GM23338 (cell line): ENCODE results near the gene QPCTL. TPM values are rescaled to one million over a fixed set of nuclear protein-coding genes. Genes with fewer than 3 reads are reported as not detected.

ENCODE experiments used
- ATAC-seq: fragments of 200-7000 bp; cut with Tn5 transposase; 3 replicates; pipeline ENCODE4 v1.9.1; 2020
- DNase-seq: peaks from one replicate; pipeline ENCODE4 v3.0.0-alpha.2; 2015; ENCODE audit warnings: low spot score
- H2AFZ ChIP-seq: fragments of 200-600 bp; sonication (generic); 2 replicates; pipeline ENCODE4 v1.8.0; 2016; ENCODE audit warnings: antibody characterized with exemption, mild to moderate bottlenecking, moderate library complexity
- H3F3A ChIP-seq: fragments of 200-600 bp; sonication (generic); replicated peaks from 2 replicates; pipeline ENCODE4 v1.8.0; 2017; ENCODE audit warnings: antibody characterized with exemption, mixed run types, low read depth
- H3K27ac ChIP-seq: fragments of 200-600 bp; sonication (generic); 2 replicates; pipeline ENCODE4 v1.6.1; 2016; ENCODE audit warnings: low read depth
- H3K27me3 ChIP-seq: fragments of 200-600 bp; sonication (generic); 2 replicates; pipeline ENCODE4 v1.8.0; 2016; ENCODE audit warnings: mild to moderate bottlenecking, mixed run types, moderate library complexity; ENCODE audit not compliant: insufficient read depth
- H3K36me3 ChIP-seq: fragments of 200-600 bp; sonication (generic); 2 replicates; pipeline ENCODE4 v1.8.0; 2016; ENCODE audit warnings: mild to moderate bottlenecking; ENCODE audit not compliant: insufficient read depth
- H3K4me1 ChIP-seq: fragments of 200-600 bp; sonication (generic); 2 replicates; pipeline ENCODE4 v1.8.0; 2016; ENCODE audit warnings: mild to moderate bottlenecking, moderate library complexity; ENCODE audit not compliant: insufficient read depth
- H3K4me2 ChIP-seq: fragments of 200-600 bp; sonication (generic); 2 replicates; pipeline ENCODE4 v1.7.1; 2017; ENCODE audit warnings: mixed run types
- H3K4me3 ChIP-seq: fragments of 200-600 bp; sonication (generic); 2 replicates; pipeline ENCODE4 v1.6.1; 2016; ENCODE audit warnings: mixed run types
- H3K79me2 ChIP-seq: fragments of 200-600 bp; sonication (generic); replicated peaks from 2 replicates; pipeline ENCODE4 v1.8.0; 2017; ENCODE audit warnings: mild to moderate bottlenecking; ENCODE audit not compliant: insufficient read depth
- H3K9me2 ChIP-seq: fragments of 200-600 bp; sonication (generic); 2 replicates; pipeline ENCODE4 v1.8.0; 2017; ENCODE audit not compliant: insufficient read depth
- H4K20me1 ChIP-seq: fragments of 200-600 bp; sonication (generic); replicated peaks from 2 replicates; pipeline ENCODE4 v1.8.0; 2017; ENCODE audit warnings: mild to moderate bottlenecking; ENCODE audit not compliant: insufficient read depth
- H3K27ac Mint-ChIP-seq: 2 replicates; pipeline ENCODE4 v1.8.0; 2020; ENCODE audit warnings: inconsistent platforms, mild to moderate bottlenecking, moderate library complexity, mixed read lengths
- H3K27me3 Mint-ChIP-seq: 3 replicates; pipeline ENCODE4 v1.8.0; 2022; ENCODE audit warnings: low read depth, mild to moderate bottlenecking, moderate library complexity, mixed read lengths, inconsistent platforms; ENCODE audit not compliant: insufficient read depth, poor library complexity
- H3K36me3 Mint-ChIP-seq: 3 replicates; pipeline ENCODE4 v1.8.0; 2021; ENCODE audit warnings: low read depth, mild to moderate bottlenecking, inconsistent platforms, moderate library complexity, mixed read lengths
- H3K4me1 Mint-ChIP-seq: 3 replicates; pipeline ENCODE4 v1.8.0; 2020; ENCODE audit warnings: mild to moderate bottlenecking, inconsistent platforms, mixed read lengths
- H3K4me3 Mint-ChIP-seq: 3 replicates; pipeline ENCODE4 v1.8.0; 2021; ENCODE audit warnings: moderate library complexity, mild to moderate bottlenecking, inconsistent platforms, mixed read lengths
- H3K9me3 Mint-ChIP-seq: 3 replicates; pipeline ENCODE4 v1.8.0; 2020; ENCODE audit warnings: moderate library complexity, mild to moderate bottlenecking, inconsistent platforms, mixed read lengths
- CREB1 ChIP-seq: fragments of 250-450 bp; sonication (Bioruptor Pico); IDR thresholded peaks from 2 replicates; pipeline ENCODE4 v1.5.0; 2020; ENCODE audit warnings: low read depth, mild to moderate bottlenecking, moderate library complexity
- CTCF ChIP-seq, 2 experiments: fragments of 200-600 bp in 1 of 2; sonication (generic) in 1 of 2; conservative IDR thresholded peaks; 2 replicates each; pipeline versions ENCODE4 v1.5.1 to v1.6.1; 2016 to 2017; ENCODE audit warnings: antibody characterized with exemption in 2 of 2, low read depth in 2 of 2, mild to moderate bottlenecking in 2 of 2, moderate library complexity in 1 of 2
- ETS1 ChIP-seq: IDR thresholded peaks from 2 replicates; pipeline ENCODE4 v1.6.1; 2016; ENCODE audit warnings: antibody characterized with exemption
- EZH2 ChIP-seq: fragments of 200-600 bp; sonication (generic); IDR thresholded peaks from one replicate; pipeline ENCODE4 v1.8.0; 2017; ENCODE audit warnings: antibody characterized with exemption, mild to moderate bottlenecking, low read depth; ENCODE audit not compliant: unreplicated experiment
- EZH2phosphoT487 ChIP-seq: fragments of 200-600 bp; sonication (generic); IDR thresholded peaks from one replicate; pipeline ENCODE4 v1.8.1; 2018; ENCODE audit warnings: antibody characterized with exemption; ENCODE audit not compliant: unreplicated experiment
- JUNB ChIP-seq: IDR thresholded peaks from one replicate; pipeline ENCODE4 v1.6.1; 2016; ENCODE audit warnings: antibody characterized with exemption; ENCODE audit not compliant: unreplicated experiment
- NANOG ChIP-seq: IDR thresholded peaks from 2 replicates; pipeline ENCODE4 v1.6.1; 2016; ENCODE audit warnings: antibody characterized with exemption, borderline replicate concordance
- POLR2AphosphoS5 ChIP-seq: IDR thresholded peaks from 2 replicates; pipeline ENCODE4 v1.6.1; 2016; ENCODE audit warnings: antibody characterized with exemption, low read depth
- STAT1 ChIP-seq: IDR thresholded peaks from one replicate; pipeline ENCODE4 v1.6.1; 2016; ENCODE audit warnings: antibody characterized with exemption; ENCODE audit not compliant: unreplicated experiment
- ZNF114 ChIP-seq: fragments of 250-450 bp; sonication (Bioruptor Pico); IDR thresholded peaks from 2 replicates; pipeline ENCODE4 v1.5.0; 2020; ENCODE audit warnings: mild to moderate bottlenecking, moderate library complexity
- ZNF331 ChIP-seq: fragments of 250-450 bp; sonication (Bioruptor Pico); IDR thresholded peaks from 2 replicates; pipeline ENCODE4 v1.5.0; 2020; ENCODE audit warnings: low read depth, mild to moderate bottlenecking, moderate library complexity
- ZNF462 ChIP-seq: fragments of 250-450 bp; sonication (Bioruptor Pico); IDR thresholded peaks from 2 replicates; pipeline ENCODE4 v1.5.0; 2020; ENCODE audit warnings: mild to moderate bottlenecking, moderate library complexity
- polyA plus RNA-seq: library from polyadenylated mRNA; unstranded; fragments of >200 nt; fragmentation: Nextera tagmentation; extraction: Ambion mirVana; gene quantifications from 2 replicates; pipeline ENCODE4 v1.2.1, GENCODE V29; 2016
- total RNA-seq: library from RNA; depleted of rRNA; stranded (reverse); fragments of >200 nt; shearing (Covaris generic); gene quantifications from 2 replicates; pipeline ENCODE4 v1.2.3, GENCODE V29; 2014

The QPCTL gene
- total and polyA plus RNA-seq, 2 experiments from 2014 or later: 10.6 to 26.2 TPM

GRCh38 chr19:45657520-45658167, 34.8 kb upstream of the QPCTL start (continued):
- TF ChIP-seq NANOG (no peak), POLR2AphosphoS5 (no peak), EZH2 (no peak), JUNB (no peak), CREB1 (CRISPR knock-in tag) (no peak), STAT1 (no peak), CTCF (conservative IDR thresholded peaks at IDR 0.05; ENCODE audit: low read depth in 2 of 2) (no peak)

- Histone ChIP-seq H2AFZ (0 out of 2 replicates have a peak overlapping the region, but pooled peaks have one; percentile 28), H3F3A (no peaks in the 10 kb centered on the region), H3K79me2 (no peaks in the 10 kb centered on the region), H3K27me3 (no peaks in the 10 kb centered on the region), H3K4me2 (no peak overlapping the region), H4K20me1 (no peaks in the 10 kb centered on the region), H3K36me3 (no peaks in the 10 kb centered on the region), H3K27ac (no peak overlapping the region), H3K9me2 (no peaks in the 10 kb centered on the region), H3K4me3 (no peak overlapping the region), H3K4me1 (no peaks in the 10 kb centered on the region)
- H3K36me3 Mint-ChIP-seq: no peaks in the 10 kb centered on the region; the same call in 2 of the 3 replicates
- no peak overlapping the region; the same call in 2 of the 3 replicates for H3K4me3 Mint-ChIP-seq
- peaks cover 4% of the 10 kb centered on the region; the same call in 2 of the 3 replicates for H3K4me1 Mint-ChIP-seq
- H3K27me3 Mint-ChIP-seq: peaks cover 9% of the 10 kb centered on the region
- no peak overlapping the region for H3K27ac Mint-ChIP-seq
- DNase-seq (no peak), ATAC-seq (peak; percentile 48)
- H3K9me3 Mint-ChIP-seq: no peaks in the 10 kb centered on the region
- TF ChIP-seq EZH2phosphoT487 (no peak), EZH2 (no peak), CTCF (conservative IDR thresholded peaks at IDR 0.05; ENCODE audit: low read depth in 2 of 2) (no peak), ZNF331 (CRISPR knock-in tag) (no peak), ZNF114 (CRISPR knock-in tag) (no peak), ZNF462 (no peak), JUNB (no peak), POLR2AphosphoS5 (no peak), ETS1 (no peak), CREB1 (CRISPR knock-in tag) (no peak), STAT1 (no peak)
Measured at GRCh38 chr19:45659096-45659729, 33.3 kb upstream of the QPCTL start.
